ENCODE results near the gene MT3. TPM values are rescaled to one million over a fixed set of nuclear protein-coding genes. Genes with fewer than 3 reads are reported as not detected.

The MT3 gene
- total and polyA plus RNA-seq, 9 of the 15 experiments (the other 6 are each of a cell fraction or from before 2014, with no cell fraction given) = not detected

DNA sequence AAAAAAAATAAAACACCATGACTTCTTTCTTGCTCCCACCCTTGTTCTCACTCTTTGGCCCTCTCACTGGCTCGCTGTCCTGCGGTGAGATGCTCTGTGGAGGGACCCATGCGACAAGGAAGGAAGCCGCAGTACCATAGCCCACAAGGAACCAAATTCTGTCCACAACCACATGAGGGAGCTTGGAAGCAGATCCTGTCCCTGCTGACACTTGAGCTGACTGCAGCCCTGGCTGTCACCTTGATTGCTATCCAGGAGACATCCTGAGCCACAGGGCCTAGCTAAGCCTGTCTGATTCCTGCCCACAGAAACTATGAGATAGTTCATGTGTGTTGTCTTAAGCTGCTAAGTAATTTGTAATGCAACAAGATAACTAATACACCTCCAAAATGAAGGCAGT, 14.3 kb downstream of the MT3 start:
- H3K27me3 ChIP-seq (ENCODE audit: control insufficient read depth in 2 of 2, insufficient read depth in 2 of 2, low read length in 2 of 2) = peaks cover 3 to 11% of the 10 kb centered on the region in 2 experiments; a peak in 2 of 5 replicates
- intact Hi-C loops (cut with micrococcal nuclease) (loop anchor here (1.0 kb wide), 1 partner anchor 99 kb away; no protein-coding TSS in a partner anchor), in situ Hi-C loops (cut with MboI) (no loop called here)
- 11% methylated on average over 4 of the region's 4 CpGs for WGBS (ENCODE audit: insufficient coverage, low coverage, missing lambda C conversion rate)
- no peaks in the 10 kb centered on the region for H3K9me3 ChIP-seq (replicated peaks; ENCODE audit: control insufficient read depth, insufficient read depth, low read depth, low read length)
- H3K9ac ChIP-seq (ENCODE audit: insufficient read depth in 1 of 2, low read depth in 2 of 2, low read length in 2 of 2) = no peak overlapping the region
- DNase-seq (ENCODE audit: extremely low read depth in 1 of 4, low spot score in 3 of 4) (peak in 2 of 4 experiments; percentile 54 to 69), FAIRE-seq (peak; percentile 68), ATAC-seq (peak; percentile 57)
- H3K4me2 ChIP-seq (ENCODE audit: insufficient read depth, low read length) = no peak overlapping the region
- no peak overlapping the region for H3K4me3 ChIP-seq
- H4K20me1 ChIP-seq (replicated peaks; ENCODE audit: control insufficient read depth, insufficient read depth, low read length) = no peaks in the 10 kb centered on the region
- no peaks in the 10 kb centered on the region for H3K79me2 ChIP-seq (ENCODE audit: control insufficient read depth, insufficient read depth, low read length)
- H2AFZ ChIP-seq (ENCODE audit: low read depth, low read length) = no peak overlapping the region
- H3K9me1 ChIP-seq (ENCODE audit: control insufficient read depth, insufficient read depth, low read length) = no peaks in the 10 kb centered on the region
- H3K4me1 ChIP-seq (replicated peaks in 1 of 2; ENCODE audit: control insufficient read depth in 2 of 2, insufficient read depth in 2 of 2, low read length in 2 of 2) = peaks cover 15 to 20% of the 10 kb centered on the region in 2 experiments; a peak in 4 of 5 replicates
- ChIA-PET POLR2A (interaction anchor here (0.6 kb wide), 2 partner anchors 20 to 268 kb away, joined by 3 to 4 read pairs; no protein-coding TSS in a partner anchor), CTCF (ENCODE audit: low intra/inter-chr PET ratio) (interaction anchor here (1.3 to 1.5 kb wide), 2 partner anchors 27 to 99 kb away, joined by 3 to 13 read pairs; no protein-coding TSS in a partner anchor)
- no TSS peak for BruUV-seq (replicated peaks)
- H3K36me3 ChIP-seq (ENCODE audit: control insufficient read depth, insufficient read depth, low read length) = no peaks in the 10 kb centered on the region
- no peak overlapping the region for H3K27ac ChIP-seq (ENCODE audit: extremely low read depth, low read depth, low read length)
- no peak for TF ChIP-seq PURB (CRISPR knock-in tag; IDR thresholded peaks at IDR 0.05; ENCODE audit: low read depth)
- no peak for TF ChIP-seq ZNF232 (CRISPR knock-in tag; IDR thresholded peaks at IDR 0.05)
- TF ChIP-seq GTF2A2 (tag; IDR thresholded peaks at IDR 0.05) = no peak
- no peak for TF ChIP-seq SIN3A (IDR thresholded peaks at IDR 0.05; ENCODE audit: borderline replicate concordance in 2 of 2, control insufficient read depth in 1 of 2, low read depth in 2 of 2, low read length in 2 of 2)
- TF ChIP-seq SIRT6 (IDR thresholded peaks at IDR 0.05; ENCODE audit: low read depth, low read length) = no peak
- TF ChIP-seq, protein P1, sequence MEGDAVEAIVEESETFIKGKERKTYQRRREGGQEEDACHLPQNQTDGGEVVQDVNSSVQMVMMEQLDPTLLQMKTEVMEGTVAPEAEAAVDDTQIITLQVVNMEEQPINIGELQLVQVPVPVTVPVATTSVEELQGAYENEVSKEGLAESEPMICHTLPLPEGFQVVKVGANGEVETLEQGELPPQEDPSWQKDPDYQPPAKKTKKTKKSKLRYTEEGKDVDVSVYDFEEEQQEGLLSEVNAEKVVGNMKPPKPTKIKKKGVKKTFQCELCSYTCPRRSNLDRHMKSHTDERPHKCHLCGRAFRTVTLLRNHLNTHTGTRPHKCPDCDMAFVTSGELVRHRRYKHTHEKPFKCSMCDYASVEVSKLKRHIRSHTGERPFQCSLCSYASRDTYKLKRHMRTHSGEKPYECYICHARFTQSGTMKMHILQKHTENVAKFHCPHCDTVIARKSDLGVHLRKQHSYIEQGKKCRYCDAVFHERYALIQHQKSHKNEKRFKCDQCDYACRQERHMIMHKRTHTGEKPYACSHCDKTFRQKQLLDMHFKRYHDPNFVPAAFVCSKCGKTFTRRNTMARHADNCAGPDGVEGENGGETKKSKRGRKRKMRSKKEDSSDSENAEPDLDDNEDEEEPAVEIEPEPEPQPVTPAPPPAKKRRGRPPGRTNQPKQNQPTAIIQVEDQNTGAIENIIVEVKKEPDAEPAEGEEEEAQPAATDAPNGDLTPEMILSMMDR (IDR thresholded peaks at IDR 0.05 in 2 of 3, conservative IDR thresholded peaks at IDR 0.05 in 1 of 3; ENCODE audit: insufficient read depth in 2 of 3, low read depth in 1 of 3, low read length in 3 of 3) = peak; percentile 53 to 68 (median 61)
- no peak for TF ChIP-seq PHF8 (IDR thresholded peaks at IDR 0.05; ENCODE audit: borderline replicate concordance, low read length)
- TF ChIP-seq MED1 (CRISPR knock-in tag; IDR thresholded peaks at IDR 0.05; ENCODE audit: borderline replicate concordance) = no peak
- no peak for TF ChIP-seq BRD4 (IDR thresholded peaks at IDR 0.05)
- no peak for TF ChIP-seq TEAD1 (CRISPR knock-in tag; IDR thresholded peaks at IDR 0.05)
- no peak for TF ChIP-seq FOXM1 (IDR thresholded peaks at IDR 0.05; ENCODE audit: low read depth)
- no peak for TF ChIP-seq FOXM1 (CRISPR knock-in tag; IDR thresholded peaks at IDR 0.05; ENCODE audit: low read depth)
- no peak for TF ChIP-seq CBX8 (IDR thresholded peaks at IDR 0.05; ENCODE audit: borderline replicate concordance, extremely low read depth, low read depth, low read length, poor library complexity, severe bottlenecking)
- TF ChIP-seq KDM2B (CRISPR knock-in tag; IDR thresholded peaks at IDR 0.05) = no peak
- TF ChIP-seq, protein P2, sequence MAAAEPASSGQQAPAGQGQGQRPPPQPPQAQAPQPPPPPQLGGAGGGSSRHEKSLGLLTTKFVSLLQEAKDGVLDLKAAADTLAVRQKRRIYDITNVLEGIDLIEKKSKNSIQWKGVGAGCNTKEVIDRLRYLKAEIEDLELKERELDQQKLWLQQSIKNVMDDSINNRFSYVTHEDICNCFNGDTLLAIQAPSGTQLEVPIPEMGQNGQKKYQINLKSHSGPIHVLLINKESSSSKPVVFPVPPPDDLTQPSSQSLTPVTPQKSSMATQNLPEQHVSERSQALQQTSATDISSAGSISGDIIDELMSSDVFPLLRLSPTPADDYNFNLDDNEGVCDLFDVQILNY (CRISPR knock-in tag; IDR thresholded peaks at IDR 0.05) = no peak
- TF ChIP-seq, protein P3, sequence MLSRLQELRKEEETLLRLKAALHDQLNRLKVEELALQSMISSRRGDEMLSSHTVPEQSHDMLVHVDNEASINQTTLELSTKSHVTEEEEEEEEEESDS (CRISPR knock-in tag; IDR thresholded peaks at IDR 0.05) = no peak
- TF ChIP-seq E2F3 (CRISPR knock-in tag; IDR thresholded peaks at IDR 0.05) = no peak
- no peak for TF ChIP-seq ZNF133 (CRISPR knock-in tag; IDR thresholded peaks at IDR 0.05)
- TF ChIP-seq MEIS2 (IDR thresholded peaks at IDR 0.05; ENCODE audit: partially characterized antibody) = peak; percentile 69
- no peak for TF ChIP-seq CBFB (CRISPR knock-in tag; IDR thresholded peaks at IDR 0.05)
- no peak for TF ChIP-seq ZNF175 (CRISPR knock-in tag; IDR thresholded peaks at IDR 0.05; ENCODE audit: low read depth)
